ENCODE results near the gene CASZ1.

The CASZ1 gene

DNA sequence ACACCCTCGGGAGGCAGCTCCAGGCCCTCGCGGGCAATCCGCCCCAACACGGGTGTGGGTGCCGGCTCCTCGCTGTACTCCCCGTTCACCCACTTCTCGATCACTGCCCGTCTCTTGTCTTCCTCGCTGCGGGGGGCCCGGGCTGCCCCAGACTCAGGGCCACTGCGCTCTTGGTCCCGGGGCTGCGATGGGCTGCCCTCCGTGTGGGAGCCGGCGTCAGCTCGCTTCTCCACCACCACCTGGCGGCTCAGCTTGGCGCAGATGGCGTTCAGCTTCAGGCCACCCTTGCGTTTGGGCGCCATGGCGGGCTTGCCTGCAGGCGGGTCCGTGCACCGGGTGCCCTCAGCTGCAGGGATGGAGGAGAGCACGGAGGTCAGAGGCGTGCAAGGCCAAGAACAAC lies 131.2 kb downstream of the CASZ1 start:
- DNase-seq, result no peak

DNA sequence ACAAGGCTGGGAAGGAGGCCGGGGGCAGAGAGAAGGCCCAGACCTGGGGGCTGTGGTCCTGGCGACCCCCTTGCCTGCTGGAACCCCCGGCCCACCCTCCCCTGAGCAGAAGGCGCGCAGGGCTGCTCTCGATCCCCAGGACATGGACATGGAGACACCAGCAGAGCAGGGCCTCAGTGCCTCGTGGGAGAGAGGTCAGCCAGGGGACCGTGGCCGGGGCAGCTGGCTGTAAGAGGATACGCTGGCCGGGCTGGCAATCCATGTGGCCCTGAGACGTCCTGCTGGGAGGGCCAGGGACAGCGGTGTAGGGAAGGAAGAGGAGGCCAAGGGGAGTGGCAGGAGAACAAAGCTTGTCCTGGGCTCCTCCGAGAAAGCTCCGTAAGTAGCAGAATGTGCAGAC lies 132.2 kb downstream of the CASZ1 start:
- no peak for DNase-seq

- no peak for DNase-seq
Measured at GRCh38 chr1:10663678-10664035, 132.8 kb downstream of the CASZ1 start.

- no peak for DNase-seq
Measured at GRCh38 chr1:10662824-10663677, 133.4 kb downstream of the CASZ1 start.

GRCh38 chr1:10662090-10662688 lies 134.3 kb downstream of the CASZ1 start:
- DNase-seq, result no peak

GRCh38 chr1:10661453-10661852 lies 135.0 kb downstream of the CASZ1 start:
- no peak for DNase-seq

DNA sequence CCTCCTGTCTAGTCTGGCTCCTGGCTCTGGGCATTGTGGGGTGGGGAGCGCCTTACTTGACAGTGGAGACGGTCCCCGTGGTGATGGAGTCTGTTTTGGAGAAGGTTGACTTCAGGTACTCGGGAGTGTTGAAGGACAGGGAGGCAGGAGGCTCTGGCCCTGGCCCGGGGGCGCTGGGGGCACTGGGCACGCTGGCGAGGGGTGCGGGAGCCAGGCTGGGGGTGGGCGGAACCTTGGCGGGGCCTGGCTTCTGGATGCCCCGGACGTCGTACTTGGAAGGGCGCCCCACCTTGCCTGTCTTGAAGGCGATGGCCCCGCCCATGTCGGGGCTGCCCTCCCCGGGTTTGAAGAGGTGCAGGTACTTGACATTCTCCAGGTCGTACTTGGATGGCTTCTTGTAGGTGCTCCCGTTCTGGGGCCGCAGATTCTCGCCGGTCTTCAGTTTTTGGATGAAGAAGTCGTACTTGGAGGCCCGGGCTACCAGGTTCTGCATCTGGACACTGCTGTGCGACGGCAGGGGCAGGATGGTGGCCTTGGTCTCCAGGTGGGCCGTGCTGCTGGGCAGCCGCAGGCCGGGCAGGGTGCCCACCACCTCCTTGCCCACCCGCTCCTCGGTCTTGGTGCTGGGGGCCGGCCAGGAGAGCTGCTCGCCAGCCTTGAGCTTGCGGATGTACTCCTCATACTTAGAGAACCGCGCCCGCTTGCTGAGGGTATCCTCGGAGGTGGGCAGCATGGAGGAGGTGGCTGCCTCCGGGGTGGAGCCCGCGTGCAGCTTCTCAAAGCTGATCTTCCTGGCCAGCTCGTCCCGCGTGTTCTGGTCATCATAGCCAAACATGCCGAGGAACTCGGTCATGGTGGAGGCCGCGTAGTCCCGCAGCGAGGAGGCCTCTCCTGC lies 136.6 kb downstream of the CASZ1 start:
- no peak for DNase-seq

DNA sequence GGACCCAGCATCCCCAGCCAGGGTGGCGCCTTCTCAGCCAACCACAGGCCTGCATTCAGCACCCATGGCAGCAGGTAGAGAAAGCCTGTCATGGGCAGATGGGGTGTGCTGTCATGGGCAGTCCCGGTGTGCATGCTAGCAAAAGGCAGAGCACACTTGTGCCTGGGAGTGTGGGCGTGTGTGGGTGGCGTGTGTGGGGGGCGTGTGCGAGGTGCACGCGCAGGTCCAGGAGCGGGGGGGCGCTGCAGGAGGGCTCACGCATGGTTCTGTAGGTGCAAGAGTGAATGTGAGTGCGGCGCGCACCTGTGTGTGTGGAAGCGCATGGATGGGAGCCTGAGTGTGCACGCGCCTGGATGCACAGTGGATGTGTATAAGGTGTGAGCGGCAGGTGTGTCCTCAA lies 137.2 kb downstream of the CASZ1 start:
- DNase-seq, result no peak

DNA sequence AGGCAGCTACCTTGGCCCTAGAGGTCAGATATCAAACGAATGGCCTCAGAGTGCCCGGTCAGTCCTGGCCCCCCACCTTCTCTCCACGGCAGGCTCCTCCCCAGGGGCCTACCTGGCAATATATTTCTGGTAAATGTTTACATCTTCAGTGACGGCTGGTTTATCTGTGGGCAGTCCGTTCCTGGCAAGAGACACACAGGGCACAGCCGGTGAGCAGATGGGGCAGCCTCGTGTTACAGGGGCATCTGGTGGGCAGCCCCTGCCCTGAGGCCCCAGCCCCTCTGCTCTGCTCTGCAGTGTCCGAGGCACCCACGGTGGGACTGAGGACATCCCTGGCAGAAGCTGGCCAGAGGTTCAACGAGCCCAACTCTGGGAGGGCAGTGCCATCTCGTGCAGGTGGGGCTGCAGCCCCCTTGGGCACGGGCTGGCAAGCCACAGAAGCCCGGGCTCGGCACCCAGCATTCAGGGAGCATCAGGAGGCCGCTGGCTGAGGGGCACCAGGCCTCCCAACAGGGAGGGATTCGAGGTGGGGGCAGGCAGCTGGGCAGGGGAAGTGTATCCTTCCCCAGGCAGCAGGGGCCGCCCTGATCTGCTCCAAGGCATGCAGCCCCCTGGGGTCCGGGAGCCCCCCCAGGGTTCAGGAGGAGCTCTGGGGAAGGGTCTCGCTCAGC lies 137.9 kb downstream of the CASZ1 start:
- no peak for DNase-seq

DNA sequence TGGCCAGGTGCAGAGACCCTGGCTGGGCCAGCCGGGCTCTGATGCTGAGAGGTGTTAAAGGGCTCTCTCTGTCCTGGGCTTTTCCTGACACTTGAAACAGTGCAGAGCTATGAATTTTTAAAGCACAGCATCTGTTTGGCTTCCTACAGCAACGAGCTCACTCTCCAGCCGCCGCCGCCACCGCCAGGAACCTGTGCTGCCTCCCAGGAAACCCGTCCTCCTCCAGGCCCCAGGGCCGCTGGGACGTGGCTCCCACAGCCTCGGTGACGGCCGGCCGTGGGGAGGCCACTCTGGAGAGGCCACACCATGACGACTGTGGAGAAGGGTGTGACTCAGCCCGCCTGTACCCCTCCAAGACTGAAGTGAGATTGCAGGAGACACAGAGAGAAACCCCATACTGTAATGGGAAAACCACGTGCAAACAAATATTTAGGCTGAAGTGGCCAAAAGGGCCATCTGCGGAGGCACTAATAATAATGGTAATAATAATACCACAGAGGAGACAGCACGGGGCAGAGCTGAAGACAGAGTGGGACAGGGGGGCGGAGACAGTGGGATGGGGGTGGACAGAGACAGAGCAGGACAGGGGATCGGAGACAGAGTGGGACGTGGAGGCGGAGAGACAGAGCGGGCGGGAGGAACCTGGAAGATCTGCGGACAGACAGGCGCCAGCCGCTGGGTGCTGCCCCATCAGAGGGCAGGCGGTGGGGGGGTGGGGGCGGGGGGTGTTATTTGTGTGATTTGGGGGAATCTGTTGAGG lies 139.2 kb downstream of the CASZ1 start:
- no peak for DNase-seq

DNA sequence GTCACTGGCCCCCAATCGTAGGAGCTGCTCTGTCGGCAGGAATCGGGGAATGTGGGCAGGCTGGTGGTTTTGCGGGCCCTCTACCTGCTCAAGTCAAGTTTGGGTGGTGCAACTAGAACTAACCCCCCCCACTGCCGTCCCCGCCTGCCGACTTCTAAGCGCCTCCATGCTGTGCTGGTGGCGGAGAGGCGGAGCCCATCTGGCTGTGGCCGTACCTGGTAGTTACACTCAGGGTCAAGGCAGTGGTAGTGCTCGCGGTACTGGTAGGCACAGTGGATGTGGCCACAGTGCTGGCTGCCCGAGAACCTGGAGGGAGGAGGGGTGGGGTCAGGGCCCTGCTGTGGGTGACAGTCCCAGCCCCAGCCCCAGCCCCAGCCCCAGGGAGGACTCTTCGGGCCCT lies 140.0 kb downstream of the CASZ1 start:
- no peak for DNase-seq

DNA sequence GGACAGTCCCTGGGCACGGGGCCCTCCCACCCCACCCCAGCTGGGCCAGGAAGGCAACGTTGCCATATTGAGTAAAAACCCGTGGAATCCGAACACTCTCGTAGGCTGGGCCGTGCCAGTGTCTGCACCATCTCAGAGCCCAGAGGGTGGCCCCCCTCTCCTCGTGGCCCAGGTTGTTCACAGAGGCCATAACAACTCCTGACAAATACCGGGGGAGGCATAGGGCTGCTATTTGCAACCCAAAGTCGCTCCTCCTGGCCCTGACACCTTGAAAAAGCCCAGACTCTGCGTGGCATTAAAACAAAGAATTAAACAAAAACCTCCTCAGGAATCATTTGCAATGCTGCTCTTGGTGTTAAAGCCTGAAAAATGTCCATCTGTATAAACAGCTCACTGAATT lies 141.4 kb downstream of the CASZ1 start:
- DNase-seq, result no peak

GRCh38 chr1:10653370-10654125 lies 142.9 kb downstream of the CASZ1 start:
- DNase-seq, result no peak

DNA sequence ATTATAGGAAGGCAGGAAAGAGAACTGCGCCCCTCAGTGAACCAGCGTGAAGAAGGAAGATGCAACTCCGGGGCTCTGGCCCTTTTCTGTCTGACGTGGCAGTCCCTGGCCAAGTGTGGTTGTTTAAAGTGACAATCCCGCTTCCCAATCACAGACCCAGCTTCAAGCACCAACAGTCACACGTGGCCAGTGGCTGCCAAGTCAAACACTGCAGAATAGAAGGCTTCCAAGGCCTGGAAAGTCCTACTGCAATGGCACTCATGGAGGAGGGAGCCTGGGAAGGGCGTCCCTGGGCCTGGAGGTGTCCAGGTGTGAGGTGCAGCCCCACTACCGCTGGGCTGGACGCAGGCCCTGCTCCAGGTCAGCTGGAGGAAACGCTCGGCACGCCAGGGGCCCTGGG lies 143.8 kb downstream of the CASZ1 start:
- no peak for DNase-seq

GRCh38 chr1:10651793-10652192 lies 144.7 kb downstream of the CASZ1 start:
- no peak for DNase-seq

GRCh38 chr1:10651389-10651766 lies 145.1 kb downstream of the CASZ1 start:
- DNase-seq, result no peak

DNA sequence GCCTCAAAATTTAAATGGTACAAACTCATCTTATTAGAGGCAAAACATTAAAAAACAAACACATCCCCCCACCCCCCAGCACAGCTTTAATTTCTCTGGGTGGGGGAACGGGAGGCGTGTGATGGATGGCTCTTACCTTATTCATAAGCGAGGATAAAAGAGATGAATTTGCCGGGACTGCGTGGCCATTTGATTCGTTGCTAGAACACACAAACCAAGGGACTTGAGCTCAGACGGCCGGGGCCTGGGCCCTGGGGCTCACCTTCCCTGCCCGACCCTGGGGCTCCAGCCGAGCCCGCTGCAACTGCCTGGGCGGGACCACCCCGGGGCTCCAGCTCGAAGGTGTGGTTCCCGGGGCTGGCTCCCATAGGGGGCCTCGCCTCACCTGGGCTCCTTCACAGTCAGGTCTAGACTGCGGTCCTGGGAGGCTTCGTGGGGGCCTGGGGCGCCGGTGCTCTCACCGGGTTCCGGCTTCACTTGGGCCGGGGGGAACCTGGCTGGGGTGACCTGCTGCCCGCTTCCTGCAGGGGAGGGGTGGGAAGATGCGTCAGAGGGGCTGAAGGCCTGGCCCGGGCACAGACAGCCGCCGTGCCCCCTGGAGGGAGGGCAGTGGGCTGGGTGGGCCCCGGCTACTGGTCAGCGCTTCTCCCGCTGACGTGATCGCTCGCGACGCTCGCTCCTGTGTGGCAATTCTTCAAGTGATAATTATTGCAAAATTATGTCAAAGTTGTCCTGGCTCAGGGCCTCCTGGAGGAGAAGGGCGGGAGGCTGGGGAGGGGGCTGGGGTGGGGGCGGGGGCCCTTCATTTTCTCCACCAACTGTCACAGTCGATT lies 145.7 kb downstream of the CASZ1 start:
- DNase-seq, result no peak

- no peak for DNase-seq
Measured at GRCh38 chr1:10649517-10650201, 146.8 kb downstream of the CASZ1 start.

DNA sequence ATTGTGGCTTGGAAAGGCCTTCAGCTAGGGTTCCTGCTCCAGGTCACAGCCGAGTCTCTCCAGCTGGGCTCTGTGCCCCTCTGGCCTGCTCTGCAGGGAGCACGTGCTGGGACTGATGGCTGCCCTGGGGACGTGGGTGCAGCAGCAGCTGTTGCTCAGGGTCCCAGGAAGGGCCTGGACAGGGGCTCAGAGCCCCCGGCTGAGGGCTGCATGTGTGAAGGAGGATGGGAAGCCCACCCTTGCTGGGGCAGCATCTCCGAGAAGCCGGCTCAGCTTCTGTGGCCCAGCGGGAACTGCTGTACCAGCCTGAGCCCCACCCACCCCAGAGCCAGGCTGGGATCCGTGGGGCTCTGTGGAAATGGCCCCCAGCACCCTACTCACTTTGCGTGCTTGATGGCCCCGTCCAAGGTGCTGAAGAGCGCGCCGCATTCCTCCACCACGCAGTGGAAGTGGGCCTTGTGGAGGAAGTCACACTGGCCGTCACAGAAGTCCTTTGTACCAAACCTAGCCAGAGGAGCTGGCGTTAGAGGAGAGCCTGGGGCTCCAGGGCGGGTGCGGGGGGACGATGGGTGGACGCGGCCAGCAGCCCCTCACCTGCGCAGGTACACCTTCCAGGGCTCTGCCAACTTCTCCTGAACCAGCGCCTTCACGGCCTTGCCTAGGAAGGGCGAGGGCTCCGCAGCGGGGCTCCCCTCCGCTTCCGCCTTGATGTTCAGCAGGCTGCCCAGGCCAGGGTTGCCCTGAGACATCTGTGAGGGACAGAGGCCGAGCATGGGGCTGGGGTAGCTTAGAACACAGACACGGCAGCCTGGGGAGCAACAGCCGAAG lies 147.5 kb downstream of the CASZ1 start:
- no peak for DNase-seq

Measured in activated T-cell treated with anti-CD3 and anti-CD28 coated beads, Interleukin-2, amount 50 U/mL, for 1 hour (primary cell).